HepG2 (cell line): ENCODE measurements around the gene WWP2. TPM values are rescaled to one million over a fixed set of nuclear protein-coding genes. Genes with fewer than 3 reads are reported as not detected.

ENCODE experiments used
- ATAC-seq: fragments of 200-7000 bp; cut with Tn5 transposase; 3 replicates; pipeline ENCODE4 v1.9.1; 2020; ENCODE audit warnings: mild to moderate bottlenecking, moderate library complexity
- BruUV-seq: library from RNA; stranded (reverse); fragments of 400-500 nt; replicated peaks from 2 replicates; lab custom pipeline; 2021; lab: Mats Ljungman, UMichigan
- CTCF ChIA-PET: fragments of 300-600 bp; formaldehyde crosslinking; extraction: SDS; loops from one replicate; lab custom pipeline; 2021; ENCODE audit warnings: low total read pairs, inconsistent platforms, low intra/inter-chr PET ratio; lab: Yijun Ruan, JAX
- POLR2A ChIA-PET: fragments of 350-600 bp; sonication (Branson Sonifier 250); formaldehyde crosslinking; loops from one replicate; lab custom pipeline; 2020; ENCODE audit warnings: antibody characterized with exemption, inconsistent platforms; lab: Yijun Ruan, JAX
- DNase-seq: peaks from one replicate; pipeline ENCODE4 v3.0.0-alpha.2; 2015; ENCODE audit warnings: low spot score
- FAIRE-seq: peaks from 3 replicates; lab custom pipeline; 2011; peaks lifted over from hg19 to GRCh38; lab: Jason Lieb, UNC
- H2AFZ ChIP-seq: one replicate; pipeline ENCODE4 v1.6.1; 2011; ENCODE audit warnings: low read length, inconsistent platforms
- H3K27ac ChIP-seq: fragments of 300-600 bp; 3 replicates; pipeline ENCODE4 v1.8.0; 2011; ENCODE audit warnings: mixed run types, mild to moderate bottlenecking, mixed read lengths, low read length, inconsistent platforms; ENCODE audit not compliant: insufficient read depth; ENCODE audit errors: extremely low read length
- H3K27me3 ChIP-seq, 2 experiments: fragments of 200-600 bp in 1 of 2; 2 replicates in 1 of 2; 3 replicates in 1 of 2; pipeline versions ENCODE4 v1.6.0 to v1.8.0; 2011; ENCODE audit warnings: low read length in 2 of 2, mild to moderate bottlenecking in 2 of 2, moderate library complexity in 2 of 2, inconsistent platforms in 1 of 2; ENCODE audit not compliant: insufficient read depth in 2 of 2, control insufficient read depth in 1 of 2
- H3K36me3 ChIP-seq, 2 experiments: fragments of 200-600 bp in 1 of 2; replicated peaks in 1 of 2; 2 replicates in 1 of 2; 3 replicates in 1 of 2; pipeline versions ENCODE4 v1.5.1 to v1.8.0; 2011; ENCODE audit warnings: low read length in 2 of 2, inconsistent platforms in 1 of 2; ENCODE audit not compliant: insufficient read depth in 2 of 2, control insufficient read depth in 1 of 2
- H3K4me1 ChIP-seq: 2 replicates; pipeline ENCODE4 v1.5.1; 2012; ENCODE audit warnings: low read length, inconsistent platforms; ENCODE audit not compliant: insufficient read depth
- H3K4me2 ChIP-seq: 2 replicates; pipeline ENCODE4 v1.6.0; 2011; ENCODE audit warnings: low read depth, low read length, inconsistent platforms
- H3K4me3 ChIP-seq, 3 experiments: fragments of 200-600 bp in 1 of 3; sonication (generic), shearing (Covaris generic) in 1 of 3; replicated peaks in 1 of 3; 2 replicates each; pipeline ENCODE4 v1.5.1; 2011 to 2016; ENCODE audit warnings: low read length in 3 of 3, inconsistent platforms in 2 of 3, low read depth in 2 of 3, mild to moderate bottlenecking in 2 of 3, control low read depth in 1 of 3, mixed read lengths in 1 of 3; ENCODE audit not compliant: insufficient read depth in 1 of 3
- H3K79me2 ChIP-seq: one replicate; pipeline ENCODE4 v1.6.1; 2011; ENCODE audit warnings: low read length, inconsistent platforms; ENCODE audit not compliant: insufficient read depth
- H3K9ac ChIP-seq: 2 replicates; pipeline ENCODE4 v1.6.0; 2011; ENCODE audit warnings: mild to moderate bottlenecking, low read depth, low read length, inconsistent platforms; ENCODE audit not compliant: insufficient read depth
- H3K9me3 ChIP-seq: 2 replicates; pipeline ENCODE4 v1.5.1; 2012; ENCODE audit warnings: mild to moderate bottlenecking, low read length
- H4K20me1 ChIP-seq: 2 replicates; pipeline ENCODE4 v1.6.0; 2011; ENCODE audit warnings: inconsistent platforms, mild to moderate bottlenecking, low read length, moderate library complexity; ENCODE audit not compliant: insufficient read depth
- ATF1 ChIP-seq: IDR thresholded peaks from 2 replicates; pipeline ENCODE4 v1.6.1; 2016; ENCODE audit warnings: mild to moderate bottlenecking, control low read depth
- BORCS8-MEF2B ChIP-seq: sonication (generic); formaldehyde crosslinking; IDR thresholded peaks from 2 replicates; pipeline ENCODE4 v1.8.0; 2022; ENCODE audit warnings: mild to moderate bottlenecking, missing genetic modification reagents
- EEA1 ChIP-seq: sonication (generic); formaldehyde crosslinking; IDR thresholded peaks from 2 replicates; pipeline ENCODE4 v1.5.1; 2020; ENCODE audit warnings: mild to moderate bottlenecking, missing genetic modification reagents, borderline replicate concordance
- JARID2 ChIP-seq: sonication (generic); formaldehyde crosslinking; IDR thresholded peaks from 2 replicates; pipeline ENCODE4 v1.8.1; 2023; ENCODE audit warnings: missing genetic modification reagents, inconsistent platforms; ENCODE audit not compliant: insufficient replicate concordance
- MLLT10 ChIP-seq: sonication (generic); formaldehyde crosslinking; IDR thresholded peaks from 2 replicates; pipeline ENCODE4 v1.4.0; 2020; ENCODE audit warnings: missing genetic modification reagents
- NFE2 ChIP-seq: sonication (generic); formaldehyde crosslinking; IDR thresholded peaks from 2 replicates; pipeline ENCODE4 v1.4.0; 2020; ENCODE audit warnings: missing genetic modification reagents
- NFE2L1 ChIP-seq: sonication (generic); formaldehyde crosslinking; IDR thresholded peaks from 2 replicates; pipeline ENCODE4 v1.4.0; 2020; ENCODE audit warnings: missing genetic modification reagents, mild to moderate bottlenecking, borderline replicate concordance
- NPAS2 ChIP-seq: sonication (generic); formaldehyde crosslinking; IDR thresholded peaks from 2 replicates; pipeline ENCODE4 v1.8.0; 2022; ENCODE audit warnings: mild to moderate bottlenecking, missing genetic modification reagents, borderline replicate concordance
- NR2F6 ChIP-seq, 2 experiments: IDR thresholded peaks; 2 replicates each; pipeline ENCODE4 v1.6.1; 2016; ENCODE audit warnings: antibody characterized with exemption in 1 of 2, mild to moderate bottlenecking in 1 of 2
- POLR2G ChIP-seq: fragments of 200-400 bp; formaldehyde crosslinking; IDR thresholded peaks from 2 replicates; pipeline ENCODE4 v1.6.1; 2018; ENCODE audit warnings: mild to moderate bottlenecking, low read depth, low read length, moderate library complexity
- RAD51 ChIP-seq: fragments of 450-650 bp; IDR thresholded peaks from 2 replicates; pipeline ENCODE4 v1.6.1; 2016; ENCODE audit warnings: borderline replicate concordance
- RBM22 ChIP-seq: fragments of 200-400 bp; formaldehyde crosslinking; optimal IDR thresholded peaks from 2 replicates; pipeline ENCODE3; 2017; ENCODE audit warnings: mild to moderate bottlenecking, low read length, moderate library complexity
- ZMAT3 ChIP-seq: sonication (generic); formaldehyde crosslinking; conservative IDR thresholded peaks from 2 replicates; pipeline ENCODE4 v1.7.0; 2021; ENCODE audit warnings: missing genetic modification reagents
- ZNF292 ChIP-seq: sonication (generic); formaldehyde crosslinking; IDR thresholded peaks from 2 replicates; pipeline ENCODE4 v1.8.1; 2022; ENCODE audit warnings: mild to moderate bottlenecking, low read depth, missing genetic modification reagents, borderline replicate concordance
- ZNF33B ChIP-seq: sonication (generic); formaldehyde crosslinking; IDR thresholded peaks from 2 replicates; pipeline ENCODE4 v1.5.1; 2020; ENCODE audit warnings: mild to moderate bottlenecking, missing genetic modification reagents
- ZNF460 ChIP-seq: sonication (generic); formaldehyde crosslinking; IDR thresholded peaks from 2 replicates; pipeline ENCODE4 v1.5.1; 2020; ENCODE audit warnings: missing genetic modification reagents, mild to moderate bottlenecking, borderline replicate concordance
- ZNF605 ChIP-seq: sonication (generic); formaldehyde crosslinking; IDR thresholded peaks from 2 replicates; pipeline ENCODE4 v1.8.0; 2022; ENCODE audit warnings: mild to moderate bottlenecking, missing genetic modification reagents
- ZNF75D ChIP-seq: sonication (generic); formaldehyde crosslinking; IDR thresholded peaks from 2 replicates; pipeline ENCODE4 v1.8.1; 2023; ENCODE audit warnings: missing genetic modification reagents, mild to moderate bottlenecking, borderline replicate concordance
- WGBS: methylation state at CpG from one replicate; pipeline ENCODE4 v1.1.6; 2017; ENCODE audit warnings: low lambda C conversion rate; 5-methylcytosine and 5-hydroxymethylcytosine counted together
- in situ Hi-C: cut with HindIII; loops from 2 replicates; pipeline ENCODE4 v1.10.0; 2017; ENCODE audit warnings: low pct_unique_long_range_greater_than_20kb; ENCODE audit not compliant: extremely low pct_ligation_motif_present
- intact Hi-C: fragments of 100-400 bp; cut with micrococcal nuclease; formaldehyde crosslinking; loops from one replicate; pipeline ENCODE4 v1.10.0; 2022; ENCODE audit not compliant: unreplicated experiment
- polyA plus RNA-seq, 8 experiments: library from polyadenylated mRNA; depleted of rRNA in 3 of 8; stranded (reverse) in 7 of 8; unstranded in 1 of 8; fragments of >200 nt; fragmentation: Illumina TruSeq in 4 of 8; extraction: Trizol in 4 of 8; gene quantifications; 2 replicates each; pipeline versions ENCODE4 v1.2.1 to v1.2.3, GENCODE V29; 2011 to 2016; ENCODE audit warnings: low read depth in 4 of 8, missing spikeins in 1 of 8, mixed read lengths in 1 of 8; ENCODE audit not compliant: insufficient read depth in 1 of 8
- total RNA-seq, 5 experiments: library from RNA; depleted of rRNA; stranded (reverse); fragments of >200 nt; fragmentation: Illumina TruSeq; extraction: Trizol; gene quantifications; 2 replicates each; pipeline ENCODE4 v1.2.3, GENCODE V29; 2016; ENCODE audit warnings: low read depth in 1 of 5
- TF ChIP-seq, protein P1 (sequence below): fragments of 450-650 bp; IDR thresholded peaks from 2 replicates; pipeline ENCODE4 v1.6.1; 2016
- TF ChIP-seq, protein P2 (sequence below): sonication (generic); formaldehyde crosslinking; IDR thresholded peaks from 2 replicates; pipeline ENCODE4 v1.4.0; 2020; ENCODE audit warnings: missing genetic modification reagents, borderline replicate concordance

WWP2 gene
- total and polyA plus RNA-seq, 2 of the 13 experiments (the other 11 are each of a cell fraction or from before 2014, with no cell fraction given), result 11.4 to 28.2 TPM

DNA sequence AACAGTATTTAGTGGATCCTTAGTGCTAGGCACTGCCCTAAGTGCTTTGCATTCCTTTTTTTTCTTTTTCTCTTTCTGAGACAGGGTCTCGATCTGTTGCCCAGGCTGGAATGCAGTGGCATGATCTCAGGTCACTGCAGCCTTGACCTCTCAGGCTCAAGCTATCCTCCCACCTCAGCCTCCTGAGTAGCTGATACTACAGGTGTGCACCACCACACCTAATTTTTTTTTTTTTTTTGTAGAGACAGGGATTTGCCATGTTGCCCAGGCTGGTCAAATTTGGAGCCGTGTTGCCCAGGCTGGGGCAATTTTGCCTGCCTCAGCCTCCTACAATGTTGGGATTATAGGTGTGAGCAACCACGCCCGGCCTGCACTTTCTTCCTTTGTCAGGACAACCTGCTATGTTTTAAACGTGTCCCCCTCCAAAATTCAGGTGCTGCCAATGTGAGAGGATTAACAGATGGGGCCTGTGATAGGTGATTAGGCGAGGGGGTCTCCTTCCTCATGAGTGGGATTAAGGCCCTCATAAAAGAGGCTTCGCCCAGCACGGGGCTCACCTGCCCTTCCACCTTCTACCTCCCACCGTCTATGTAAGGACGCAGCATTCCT is 41.2 kb upstream of the WWP2 start:
- Histone ChIP-seq H3K27me3 (no peaks in the 10 kb centered on the region), H3K4me2 (no peak overlapping the region; the same call in 1 of the 2 replicates), H3K9me3 (no peaks in the 10 kb centered on the region), H4K20me1 (no peaks in the 10 kb centered on the region), H3K4me1 (peaks cover 66% of the 10 kb centered on the region), H3K9ac (no peak overlapping the region), H3K4me3 (no peak overlapping the region), H3K27ac (peak overlapping the region; percentile 87), H3K79me2 (peaks cover 62% of the 10 kb centered on the region), H2AFZ (no peak overlapping the region), H3K36me3 (peaks cover 10 to 31% of the 10 kb centered on the region in 2 experiments)
- WGBS, result 94% methylated on average over 10 of the region's 10 CpGs
- DNase-seq (no peak), ATAC-seq (no peak), FAIRE-seq (no peak)
- ChIA-PET POLR2A (interaction anchor here (4.0 to 10.0 kb wide), 2 partner anchors 18 to 31 kb away, joined by 46 to 211 read pairs; partner anchors contain the start of gene NOB1), CTCF (no interaction called here)
- in situ Hi-C loops (no loop called here), intact Hi-C loops (no loop called here)
- no TSS peak for BruUV-seq
- TF ChIP-seq ZNF75D (CRISPR knock-in tag), result no peak
- TF ChIP-seq ZMAT3, result no peak
- TF ChIP-seq NR2F6 (IDR thresholded peaks at IDR 0.05), result peak; percentile 42
- no peak for TF ChIP-seq NR2F6 (CRISPR knock-in tag; IDR thresholded peaks at IDR 0.05)
- no peak for TF ChIP-seq EEA1
- TF ChIP-seq RAD51, result no peak
- TF ChIP-seq, protein P1, sequence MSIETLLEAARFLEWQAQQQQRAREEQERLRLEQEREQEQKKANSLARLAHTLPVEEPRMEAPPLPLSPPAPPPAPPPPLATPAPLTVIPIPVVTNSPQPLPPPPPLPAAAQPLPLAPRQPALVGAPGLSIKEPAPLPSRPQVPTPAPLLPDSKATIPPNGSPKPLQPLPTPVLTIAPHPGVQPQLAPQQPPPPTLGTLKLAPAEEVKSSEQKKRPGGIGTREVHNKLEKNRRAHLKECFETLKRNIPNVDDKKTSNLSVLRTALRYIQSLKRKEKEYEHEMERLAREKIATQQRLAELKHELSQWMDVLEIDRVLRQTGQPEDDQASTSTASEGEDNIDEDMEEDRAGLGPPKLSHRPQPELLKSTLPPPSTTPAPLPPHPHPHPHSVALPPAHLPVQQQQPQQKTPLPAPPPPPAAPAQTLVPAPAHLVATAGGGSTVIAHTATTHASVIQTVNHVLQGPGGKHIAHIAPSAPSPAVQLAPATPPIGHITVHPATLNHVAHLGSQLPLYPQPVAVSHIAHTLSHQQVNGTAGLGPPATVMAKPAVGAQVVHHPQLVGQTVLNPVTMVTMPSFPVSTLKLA, result no peak
- TF ChIP-seq NFE2 (CRISPR knock-in tag), result no peak
- TF ChIP-seq NFE2L1, result no peak
- 0 out of 2 replicates have a peak, but pooled peaks have one; percentile 33 for TF ChIP-seq POLR2G
- TF ChIP-seq ZNF460 (CRISPR knock-in tag), result peak; percentile 93
- TF ChIP-seq, protein P2, sequence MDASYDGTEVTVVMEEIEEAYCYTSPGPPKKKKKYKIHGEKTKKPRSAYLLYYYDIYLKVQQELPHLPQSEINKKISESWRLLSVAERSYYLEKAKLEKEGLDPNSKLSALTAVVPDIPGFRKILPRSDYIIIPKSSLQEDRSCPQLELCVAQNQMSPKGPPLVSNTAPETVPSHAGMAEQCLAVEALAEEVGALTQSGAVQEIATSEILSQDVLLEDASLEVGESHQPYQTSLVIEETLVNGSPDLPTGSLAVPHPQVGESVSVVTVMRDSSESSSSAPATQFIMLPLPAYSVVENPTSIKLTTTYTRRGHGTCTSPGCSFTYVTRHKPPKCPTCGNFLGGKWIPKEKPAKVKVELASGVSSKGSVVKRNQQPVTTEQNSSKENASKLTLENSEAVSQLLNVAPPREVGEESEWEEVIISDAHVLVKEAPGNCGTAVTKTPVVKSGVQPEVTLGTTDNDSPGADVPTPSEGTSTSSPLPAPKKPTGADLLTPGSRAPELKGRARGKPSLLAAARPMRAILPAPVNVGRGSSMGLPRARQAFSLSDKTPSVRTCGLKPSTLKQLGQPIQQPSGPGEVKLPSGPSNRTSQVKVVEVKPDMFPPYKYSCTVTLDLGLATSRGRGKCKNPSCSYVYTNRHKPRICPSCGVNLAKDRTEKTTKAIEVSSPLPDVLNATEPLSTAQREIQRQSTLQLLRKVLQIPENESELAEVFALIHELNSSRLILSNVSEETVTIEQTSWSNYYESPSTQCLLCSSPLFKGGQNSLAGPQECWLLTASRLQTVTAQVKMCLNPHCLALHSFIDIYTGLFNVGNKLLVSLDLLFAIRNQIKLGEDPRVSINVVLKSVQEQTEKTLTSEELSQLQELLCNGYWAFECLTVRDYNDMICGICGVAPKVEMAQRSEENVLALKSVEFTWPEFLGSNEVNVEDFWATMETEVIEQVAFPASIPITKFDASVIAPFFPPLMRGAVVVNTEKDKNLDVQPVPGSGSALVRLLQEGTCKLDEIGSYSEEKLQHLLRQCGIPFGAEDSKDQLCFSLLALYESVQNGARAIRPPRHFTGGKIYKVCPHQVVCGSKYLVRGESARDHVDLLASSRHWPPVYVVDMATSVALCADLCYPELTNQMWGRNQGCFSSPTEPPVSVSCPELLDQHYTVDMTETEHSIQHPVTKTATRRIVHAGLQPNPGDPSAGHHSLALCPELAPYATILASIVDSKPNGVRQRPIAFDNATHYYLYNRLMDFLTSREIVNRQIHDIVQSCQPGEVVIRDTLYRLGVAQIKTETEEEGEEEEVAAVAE (CRISPR knock-in tag), result 0 out of 2 replicates have a peak, but pooled peaks have one; percentile 27
- TF ChIP-seq ZNF292 (CRISPR knock-in tag), result no peak
- TF ChIP-seq MLLT10, result no peak
- TF ChIP-seq RBM22, result peak; percentile 20
- peak; percentile 35; the same call in 1 of the 2 replicates for TF ChIP-seq BORCS8-MEF2B (CRISPR knock-in tag)
- TF ChIP-seq JARID2 (CRISPR knock-in tag), result no peak
- peak; percentile 51; the same call in 1 of the 2 replicates for TF ChIP-seq NPAS2 (CRISPR knock-in tag)
- no peak for TF ChIP-seq ATF1 (CRISPR knock-in tag)
- 0 out of 2 replicates have a peak, but pooled peaks have one; percentile 10 for TF ChIP-seq ZNF33B
- TF ChIP-seq ZNF605 (CRISPR knock-in tag), result 0 out of 2 replicates have a peak, but pooled peaks have one; percentile 45
